Fibroblast of skin of abdomen (primary cell): Measurements from ENCODE around the gene PARVA.
A peak's percentile ranks its signal among the peaks of the same experiment; 100 is the strongest.

Source experiments
- DNase-seq: peaks from one replicate; pipeline ENCODE4 v3.0.0-alpha.2; 2013

The PARVA gene

GRCh38 chr11:12376259-12377081 is 901 bp upstream of the PARVA start:
- peak; percentile 81 for DNase-seq

- DNase-seq, result peak; percentile 70
These were observed 638 bp downstream of the PARVA start for GRCh38 chr11:12377824-12378593.

- DNase-seq, result no peak
These were observed 3.4 kb downstream of the PARVA start for GRCh38 chr11:12380565-12381325.

- DNase-seq, result no peak
These were observed 4.5 kb downstream of the PARVA start for GRCh38 chr11:12381875-12382274.

- DNase-seq, result no peak
These were observed 5.1 kb downstream of the PARVA start for GRCh38 chr11:12382451-12382850.

GRCh38 chr11:12386309-12386708 is 8.9 kb downstream of the PARVA start:
- DNase-seq, result no peak

GRCh38 chr11:12386745-12387144 is 9.4 kb downstream of the PARVA start:
- DNase-seq, result no peak

GRCh38 chr11:12388173-12388572 is 10.8 kb downstream of the PARVA start:
- DNase-seq, result no peak

GRCh38 chr11:12388939-12389670 is 11.7 kb downstream of the PARVA start:
- no peak for DNase-seq

GRCh38 chr11:12389676-12390657 is 12.6 kb downstream of the PARVA start:
- no peak for DNase-seq

GRCh38 chr11:12390687-12391110 is 13.3 kb downstream of the PARVA start:
- no peak for DNase-seq

GRCh38 chr11:12392672-12393071 is 15.3 kb downstream of the PARVA start:
- no peak for DNase-seq

- DNase-seq, result no peak
These were observed 16.3 kb downstream of the PARVA start for GRCh38 chr11:12393691-12394090.

GRCh38 chr11:12394601-12395000 is 17.2 kb downstream of the PARVA start:
- DNase-seq, result no peak

- DNase-seq, result no peak
These were observed 18.0 kb downstream of the PARVA start for GRCh38 chr11:12395333-12395732.

GRCh38 chr11:12397931-12398334 is 20.6 kb downstream of the PARVA start:
- peak; percentile 99 for DNase-seq

GRCh38 chr11:12399355-12399754 is 22.0 kb downstream of the PARVA start:
- no peak for DNase-seq

GRCh38 chr11:12402025-12402424 is 24.7 kb downstream of the PARVA start:
- peak; percentile 51 for DNase-seq

- DNase-seq, result no peak
These were observed 25.3 kb downstream of the PARVA start for GRCh38 chr11:12402691-12403120.

GRCh38 chr11:12403122-12403996 is 26.0 kb downstream of the PARVA start:
- no peak for DNase-seq
